WTC11 (cell line): ENCODE measurements around the gene ROR2. TPM values are rescaled to one million over a fixed set of nuclear protein-coding genes. Genes with fewer than 3 reads are reported as not detected.
"Not testable (repeated sequence)": the region's sequence is repeated elsewhere in the genome, so short reads cannot be mapped to it uniquely, and the experiment has no call there.

Source experiments
- ATAC-seq: fragments of 200-7000 bp; cut with Tn5 transposase; 2 replicates; pipeline ENCODE4 v1.10.0; 2021; ENCODE audit warnings: mild to moderate bottlenecking, moderate library complexity
- CTCF ChIA-PET: fragments of 300-600 bp; sonication (Branson Sonifier 250); formaldehyde crosslinking; loops from one replicate; lab custom pipeline; 2021; ENCODE audit warnings: antibody characterized with exemption; lab: Charles Lee
- POLR2A ChIA-PET: fragments of 350-600 bp; sonication (Branson Sonifier 250); formaldehyde crosslinking; loops from one replicate; lab custom pipeline; 2021; ENCODE audit warnings: antibody characterized with exemption; lab: Charles Lee
- DNase-seq: peaks from one replicate; pipeline ENCODE4 v3.0.0; 2021; ENCODE audit warnings: low spot score
- H3K27ac Mint-ChIP-seq: 2 replicates; pipeline ENCODE4 v1.8.0; 2021; ENCODE audit warnings: mixed read lengths
- H3K27me3 Mint-ChIP-seq: 2 replicates; pipeline ENCODE4 v1.8.0; 2021; ENCODE audit warnings: low read depth, mild to moderate bottlenecking, moderate library complexity, mixed read lengths
- H3K36me3 Mint-ChIP-seq: 2 replicates; pipeline ENCODE4 v1.8.0; 2021; ENCODE audit warnings: mixed read lengths
- H3K4me1 Mint-ChIP-seq: 2 replicates; pipeline ENCODE4 v1.8.0; 2022; ENCODE audit warnings: mixed read lengths
- H3K4me3 Mint-ChIP-seq: 2 replicates; pipeline ENCODE4 v1.8.0; 2021; ENCODE audit warnings: mild to moderate bottlenecking, moderate library complexity, mixed read lengths
- H3K9me3 Mint-ChIP-seq: 2 replicates; pipeline ENCODE4 v1.8.0; 2021; ENCODE audit warnings: mixed read lengths
- ATF3 ChIP-seq: sonication (generic); formaldehyde crosslinking; conservative IDR thresholded peaks from 2 replicates; pipeline ENCODE4 v1.8.1; 2022; ENCODE audit warnings: mild to moderate bottlenecking, missing genetic modification reagents
- ATF6 ChIP-seq: sonication (generic); formaldehyde crosslinking; IDR thresholded peaks from 2 replicates; pipeline ENCODE4 v1.8.1; 2023; ENCODE audit warnings: mild to moderate bottlenecking, missing genetic modification reagents
- E2F4 ChIP-seq: sonication (generic); formaldehyde crosslinking; IDR thresholded peaks from 2 replicates; pipeline ENCODE4 v1.8.1; 2022; ENCODE audit warnings: low read depth, mild to moderate bottlenecking, moderate library complexity, missing genetic modification reagents, borderline replicate concordance
- FOXJ3 ChIP-seq: sonication (generic); formaldehyde crosslinking; IDR thresholded peaks from 2 replicates; pipeline ENCODE4 v1.9.0; 2021; ENCODE audit warnings: missing genetic modification reagents, mild to moderate bottlenecking, borderline replicate concordance
- FOXK1 ChIP-seq: sonication (generic); formaldehyde crosslinking; IDR thresholded peaks from 2 replicates; pipeline ENCODE4 v1.8.0; 2022; ENCODE audit warnings: mild to moderate bottlenecking, moderate library complexity, missing genetic modification reagents
- GRHL2 ChIP-seq: fragments of 250-450 bp; sonication (Bioruptor Pico); IDR thresholded peaks from 2 replicates; pipeline ENCODE4 v1.8.0; 2022; ENCODE audit warnings: mild to moderate bottlenecking, moderate library complexity; ENCODE audit not compliant: insufficient replicate concordance, severe bottlenecking
- NR3C1 ChIP-seq: sonication (generic); formaldehyde crosslinking; conservative IDR thresholded peaks from 2 replicates; pipeline ENCODE4 v1.8.1; 2023; ENCODE audit warnings: low read depth, mild to moderate bottlenecking, missing genetic modification reagents
- PREB ChIP-seq: sonication (generic); formaldehyde crosslinking; IDR thresholded peaks from 2 replicates; pipeline ENCODE4 v1.8.1; 2022; ENCODE audit warnings: mild to moderate bottlenecking, missing genetic modification reagents, moderate library complexity, borderline replicate concordance
- SP1 ChIP-seq: sonication (generic); formaldehyde crosslinking; conservative IDR thresholded peaks from 2 replicates; pipeline ENCODE4 v1.8.1; 2022; ENCODE audit warnings: missing genetic modification reagents
- USF2 ChIP-seq: sonication (generic); formaldehyde crosslinking; IDR thresholded peaks from 2 replicates; pipeline ENCODE4 v1.8.1; 2023; ENCODE audit warnings: mild to moderate bottlenecking, missing genetic modification reagents, moderate library complexity
- ZBTB21 ChIP-seq: sonication (generic); formaldehyde crosslinking; IDR thresholded peaks from 2 replicates; pipeline ENCODE4 v1.8.1; 2023; ENCODE audit warnings: mild to moderate bottlenecking, missing genetic modification reagents, borderline replicate concordance
- ZMAT4 ChIP-seq: fragments of 250-450 bp; sonication (Bioruptor Pico); IDR thresholded peaks from 2 replicates; pipeline ENCODE4 v1.9.0; 2021; ENCODE audit warnings: mild to moderate bottlenecking
- ZNF138 ChIP-seq: sonication (generic); formaldehyde crosslinking; conservative IDR thresholded peaks from 2 replicates; pipeline ENCODE4 v1.8.1; 2022; ENCODE audit warnings: mild to moderate bottlenecking, moderate library complexity, missing genetic modification reagents
- ZNF512 ChIP-seq: sonication (generic); formaldehyde crosslinking; IDR thresholded peaks from 2 replicates; pipeline ENCODE4 v1.8.1; 2022; ENCODE audit warnings: missing genetic modification reagents, borderline replicate concordance
- total RNA-seq: library from RNA; stranded (reverse); gene quantifications from 3 replicates; pipeline ENCODE4 v1.2.3, GENCODE V29; 2021

ROR2 gene
- total RNA-seq, 1 experiment from 2014 or later = 19.8 TPM

GRCh38 chr9:91623004-91623403, 327.0 kb downstream of the ROR2 start (continued):
- TF ChIP-seq PREB (CRISPR knock-in tag) (no peak), FOXK1 (no peak), ZNF138 (CRISPR knock-in tag) (no peak), ATF3 (CRISPR knock-in tag) (no peak), SP1 (CRISPR knock-in tag) (no peak)
- TF ChIP-seq, all 79 proteins: peak for 0

- H3K27me3 Mint-ChIP-seq, DNase-seq, H3K4me1 Mint-ChIP-seq, ATAC-seq, POLR2A ChIA-PET, H3K4me3 Mint-ChIP-seq, H3K9me3 Mint-ChIP-seq, H3K36me3 Mint-ChIP-seq, H3K27ac Mint-ChIP-seq, CTCF ChIA-PET: not testable (repeated sequence)
These were observed 327.9 kb downstream of the ROR2 start for GRCh38 chr9:91622121-91622520.

- ATAC-seq, H3K4me3 Mint-ChIP-seq, CTCF ChIA-PET, H3K36me3 Mint-ChIP-seq, POLR2A ChIA-PET, DNase-seq, H3K27me3 Mint-ChIP-seq, H3K4me1 Mint-ChIP-seq, H3K27ac Mint-ChIP-seq: not testable (repeated sequence)
- H3K9me3 Mint-ChIP-seq = peaks cover 12% of the 10 kb centered on the region
These were observed 336.0 kb downstream of the ROR2 start for GRCh38 chr9:91614044-91614443.

- no peak overlapping the region for H3K27ac Mint-ChIP-seq
These were observed 338.4 kb downstream of the ROR2 start for GRCh38 chr9:91611582-91611981.

More at GRCh38 chr9:91611582-91611981, 338.4 kb downstream of the ROR2 start:
- ChIA-PET CTCF (no interaction called here), POLR2A (no interaction called here)
- Mint-ChIP-seq H3K9me3 (peaks cover 5% of the 10 kb centered on the region; the same call in 1 of the 2 replicates), H3K4me1 (no peaks in the 10 kb centered on the region), H3K4me3 (no peak overlapping the region), H3K27me3 (no peaks in the 10 kb centered on the region)
- no peak for DNase-seq
- no peak for TF ChIP-seq ZNF512 (CRISPR knock-in tag)
- no peak for TF ChIP-seq FOXJ3 (CRISPR knock-in tag)
- no peak for TF ChIP-seq USF2 (CRISPR knock-in tag)
- no peak for TF ChIP-seq GRHL2 (CRISPR knock-in tag)
- no peak for TF ChIP-seq ATF6 (CRISPR knock-in tag)
- no peak for TF ChIP-seq ZMAT4
- TF ChIP-seq ZBTB21 (CRISPR knock-in tag) = no peak
- TF ChIP-seq NR3C1 (CRISPR knock-in tag) = no peak
- no peak for TF ChIP-seq E2F4 (CRISPR knock-in tag)
- TF ChIP-seq, all 79 proteins: peak for 0
- ATAC-seq = no peak
- H3K36me3 Mint-ChIP-seq = peaks cover 4% of the 10 kb centered on the region; the same call in 1 of the 2 replicates
